B cell (primary cell): ENCODE measurements around the gene ADAM30.

Source experiments
- EZH2 ChIP-seq: IDR thresholded peaks from 2 replicates; pipeline ENCODE4 v1.6.1; 2012; ENCODE audit warnings: borderline replicate concordance, low read depth, mild to moderate bottlenecking, moderate library complexity, low read length; ENCODE audit not compliant: insufficient read depth, poor library complexity, severe bottlenecking
- TF ChIP-seq, protein P1 (sequence below): fragments of 200-600 bp; IDR thresholded peaks from one replicate; pipeline ENCODE4 v1.8.0; 2022; ENCODE audit warnings: antibody characterized with exemption, mild to moderate bottlenecking

DNA sequence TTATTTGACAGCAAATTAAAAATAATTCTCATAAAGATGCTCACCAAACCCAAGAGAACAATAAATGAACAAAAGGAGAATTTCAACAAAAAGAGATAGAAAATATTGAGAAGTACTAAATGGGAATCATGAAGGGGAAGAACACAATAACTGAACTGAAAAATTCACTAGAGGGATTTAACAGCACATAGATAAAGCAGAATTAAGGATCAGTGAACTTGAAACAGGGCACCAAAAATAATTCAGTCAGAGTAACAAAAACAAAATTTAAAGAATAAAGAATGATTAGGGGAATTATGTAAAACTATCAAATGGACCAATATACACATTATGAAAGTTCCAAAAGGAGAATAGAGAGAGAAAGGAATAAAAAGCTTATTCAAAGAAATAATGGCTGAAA lies 7.8 kb downstream of the ADAM30 start:
- TF ChIP-seq, protein P1, sequence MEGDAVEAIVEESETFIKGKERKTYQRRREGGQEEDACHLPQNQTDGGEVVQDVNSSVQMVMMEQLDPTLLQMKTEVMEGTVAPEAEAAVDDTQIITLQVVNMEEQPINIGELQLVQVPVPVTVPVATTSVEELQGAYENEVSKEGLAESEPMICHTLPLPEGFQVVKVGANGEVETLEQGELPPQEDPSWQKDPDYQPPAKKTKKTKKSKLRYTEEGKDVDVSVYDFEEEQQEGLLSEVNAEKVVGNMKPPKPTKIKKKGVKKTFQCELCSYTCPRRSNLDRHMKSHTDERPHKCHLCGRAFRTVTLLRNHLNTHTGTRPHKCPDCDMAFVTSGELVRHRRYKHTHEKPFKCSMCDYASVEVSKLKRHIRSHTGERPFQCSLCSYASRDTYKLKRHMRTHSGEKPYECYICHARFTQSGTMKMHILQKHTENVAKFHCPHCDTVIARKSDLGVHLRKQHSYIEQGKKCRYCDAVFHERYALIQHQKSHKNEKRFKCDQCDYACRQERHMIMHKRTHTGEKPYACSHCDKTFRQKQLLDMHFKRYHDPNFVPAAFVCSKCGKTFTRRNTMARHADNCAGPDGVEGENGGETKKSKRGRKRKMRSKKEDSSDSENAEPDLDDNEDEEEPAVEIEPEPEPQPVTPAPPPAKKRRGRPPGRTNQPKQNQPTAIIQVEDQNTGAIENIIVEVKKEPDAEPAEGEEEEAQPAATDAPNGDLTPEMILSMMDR, result no peak
- TF ChIP-seq EZH2, result no peak
